Type B pancreatic cell (in vitro differentiated cells): ENCODE measurements around the gene PIK3R3. TPM values are rescaled to one million over a fixed set of nuclear protein-coding genes. Genes with fewer than 3 reads are reported as not detected.
"Not testable (repeated sequence)": the region's sequence is repeated elsewhere in the genome, so short reads cannot be mapped to it uniquely, and the experiment has no call there.

Experiments
- DNase-seq: peaks from one replicate; pipeline ENCODE4 v3.0.0; 2021; ENCODE audit warnings: mixed read lengths; ENCODE audit not compliant: unreplicated experiment; ENCODE audit errors: extremely low spot score
- H3K27ac Mint-ChIP-seq: 2 replicates; pipeline ENCODE4 v1.8.0; 2021; ENCODE audit warnings: mild to moderate bottlenecking, mixed read lengths
- H3K27me3 Mint-ChIP-seq: 2 replicates; pipeline ENCODE4 v1.8.0; 2021; ENCODE audit warnings: mixed read lengths
- H3K36me3 Mint-ChIP-seq: 2 replicates; pipeline ENCODE4 v1.8.0; 2021; ENCODE audit warnings: mixed read lengths
- H3K4me1 Mint-ChIP-seq: one replicate; pipeline ENCODE4 v1.8.0; 2021; ENCODE audit warnings: mixed read lengths; ENCODE audit not compliant: unreplicated experiment
- H3K4me3 Mint-ChIP-seq: 2 replicates; pipeline ENCODE4 v1.8.0; 2021; ENCODE audit warnings: mild to moderate bottlenecking, mixed read lengths
- H3K9me3 Mint-ChIP-seq: 2 replicates; pipeline ENCODE4 v1.8.0; 2021; ENCODE audit warnings: mixed read lengths
- CTCF ChIP-seq: fragments of 200-600 bp; sonication (generic); conservative IDR thresholded peaks from 2 replicates; pipeline ENCODE4 v1.5.0; 2021; ENCODE audit warnings: antibody characterized with exemption, mild to moderate bottlenecking
- total RNA-seq: library from RNA; stranded (reverse); gene quantifications from 2 replicates; pipeline ENCODE4 v1.2.1, GENCODE V29; 2021; ENCODE audit warnings: low replicate concordance

PIK3R3 gene
- total RNA-seq, 1 donor from 2014 or later, result 47.5 TPM

GRCh38 chr1:46099215-46099614 lies 33.2 kb downstream of the PIK3R3 start:
- H3K27me3 Mint-ChIP-seq, result no peaks in the 10 kb centered on the region
- no peaks in the 10 kb centered on the region for H3K9me3 Mint-ChIP-seq
- peaks cover 34% of the 10 kb centered on the region for H3K36me3 Mint-ChIP-seq
- DNase-seq, result no peak
- no peak overlapping the region for H3K4me3 Mint-ChIP-seq
- TF ChIP-seq CTCF, result no peak
- H3K4me1 Mint-ChIP-seq, result peaks cover 10% of the 10 kb centered on the region
- H3K27ac Mint-ChIP-seq, result no peak overlapping the region

- DNase-seq, result no peak
- Mint-ChIP-seq H3K27ac (no peak overlapping the region), H3K36me3 (peaks cover 32% of the 10 kb centered on the region), H3K4me1 (peaks cover 10% of the 10 kb centered on the region), H3K4me3 (no peak overlapping the region), H3K9me3 (no peaks in the 10 kb centered on the region), H3K27me3 (no peaks in the 10 kb centered on the region)
- TF ChIP-seq CTCF, result no peak
Measured at GRCh38 chr1:46098027-46098712, 34.3 kb downstream of the PIK3R3 start.

- no peak overlapping the region for H3K27ac Mint-ChIP-seq
- H3K4me1 Mint-ChIP-seq, result peaks cover 10% of the 10 kb centered on the region
- peaks cover 28% of the 10 kb centered on the region for H3K36me3 Mint-ChIP-seq
- no peaks in the 10 kb centered on the region for H3K9me3 Mint-ChIP-seq
- H3K4me3 Mint-ChIP-seq, result no peak overlapping the region
- H3K27me3 Mint-ChIP-seq, result no peaks in the 10 kb centered on the region
- no peak for DNase-seq
- no peak for TF ChIP-seq CTCF
Measured at GRCh38 chr1:46097149-46097472, 35.3 kb downstream of the PIK3R3 start.

GRCh38 chr1:46096269-46097148 lies 35.9 kb downstream of the PIK3R3 start:
- no peaks in the 10 kb centered on the region for H3K9me3 Mint-ChIP-seq
- H3K27me3 Mint-ChIP-seq, result no peaks in the 10 kb centered on the region
- peaks cover 25% of the 10 kb centered on the region for H3K36me3 Mint-ChIP-seq
- no peak for DNase-seq
- no peak for TF ChIP-seq CTCF
- H3K4me1 Mint-ChIP-seq, result peaks cover 10% of the 10 kb centered on the region
- H3K27ac Mint-ChIP-seq, result no peak overlapping the region
- no peak overlapping the region for H3K4me3 Mint-ChIP-seq

- not testable (repeated sequence) for H3K27ac Mint-ChIP-seq, H3K9me3 Mint-ChIP-seq, H3K4me3 Mint-ChIP-seq, H3K27me3 Mint-ChIP-seq, DNase-seq
- Mint-ChIP-seq H3K4me1 (peaks cover 10% of the 10 kb centered on the region), H3K36me3 (peaks cover 23% of the 10 kb centered on the region)
Measured at GRCh38 chr1:46095110-46095509, 37.3 kb downstream of the PIK3R3 start.

GRCh38 chr1:46094471-46095005 lies 37.9 kb downstream of the PIK3R3 start:
- no peaks in the 10 kb centered on the region for H3K27me3 Mint-ChIP-seq
- H3K36me3 Mint-ChIP-seq, result peaks cover 26% of the 10 kb centered on the region
- H3K4me1 Mint-ChIP-seq, result peaks cover 10% of the 10 kb centered on the region
- no peak for TF ChIP-seq CTCF
- H3K27ac Mint-ChIP-seq, result no peak overlapping the region
- DNase-seq, result no peak
- H3K9me3 Mint-ChIP-seq, result no peaks in the 10 kb centered on the region
- no peak overlapping the region for H3K4me3 Mint-ChIP-seq

- H3K9me3 Mint-ChIP-seq, H3K27ac Mint-ChIP-seq, DNase-seq, H3K27me3 Mint-ChIP-seq, H3K4me3 Mint-ChIP-seq: not testable (repeated sequence)
- H3K4me1 Mint-ChIP-seq, result peaks cover 10% of the 10 kb centered on the region
- peaks cover 22% of the 10 kb centered on the region for H3K36me3 Mint-ChIP-seq
Measured at GRCh38 chr1:46093832-46094231, 38.6 kb downstream of the PIK3R3 start.
